K562 (cell line): Measurements from ENCODE around the gene LY6G6D. TPM values are rescaled to one million over a fixed set of nuclear protein-coding genes. Genes with fewer than 3 reads are reported as not detected.

ENCODE experiments used
- ARID3A ChIP-seq: IDR thresholded peaks from 2 replicates; pipeline ENCODE4 v1.6.1; 2012; ENCODE audit warnings: low read depth, low read length, improper control_type of control experiment, borderline replicate concordance
- ATF7 ChIP-seq: fragments of 450-650 bp; IDR thresholded peaks from 2 replicates; pipeline ENCODE4 v1.7.1; 2014; ENCODE audit warnings: mild to moderate bottlenecking, moderate library complexity
- BMI1 ChIP-seq: fragments of 150-350 bp; IDR thresholded peaks from 2 replicates; pipeline ENCODE4 v1.6.1; 2014; ENCODE audit warnings: low read length
- CBX5 ChIP-seq: IDR thresholded peaks from 2 replicates; pipeline ENCODE4 v1.6.1; 2014; ENCODE audit warnings: low read depth, borderline replicate concordance
- CHD2 ChIP-seq: IDR thresholded peaks from 2 replicates; pipeline ENCODE4 v1.6.1; 2011; ENCODE audit warnings: low read depth, low read length
- CXXC5 ChIP-seq: fragments of 250-450 bp; sonication (Bioruptor Pico); IDR thresholded peaks from 2 replicates; pipeline ENCODE4 v1.8.0; 2022; ENCODE audit warnings: inconsistent platforms, mild to moderate bottlenecking, moderate library complexity
- E2F4 ChIP-seq: sonication (generic); formaldehyde crosslinking; IDR thresholded peaks from 2 replicates; pipeline ENCODE4 v1.8.0; 2022; ENCODE audit warnings: mild to moderate bottlenecking, low read depth, missing genetic modification reagents
- EHMT2 ChIP-seq: fragments of 450-650 bp; IDR thresholded peaks from 2 replicates; pipeline ENCODE4 v1.6.1; 2018; ENCODE audit warnings: antibody characterized with exemption
- FOXP1 ChIP-seq: sonication (generic); formaldehyde crosslinking; IDR thresholded peaks from 2 replicates; pipeline ENCODE4 v1.8.0; 2022; ENCODE audit warnings: mild to moderate bottlenecking, missing genetic modification reagents
- GABPB2 ChIP-seq: fragments of 250-450 bp; sonication (Bioruptor Pico); conservative IDR thresholded peaks from 2 replicates; pipeline ENCODE4 v1.5.1; 2021; ENCODE audit warnings: mild to moderate bottlenecking
- HDAC6 ChIP-seq: IDR thresholded peaks from 2 replicates; pipeline ENCODE4 v1.6.1; 2012; ENCODE audit warnings: low read depth, mild to moderate bottlenecking, control low read depth, inconsistent platforms, low read length, moderate library complexity
- HNRNPK ChIP-seq: fragments of 200-400 bp; formaldehyde crosslinking; IDR thresholded peaks from one replicate; pipeline ENCODE4 v1.6.1; 2018; ENCODE audit warnings: mild to moderate bottlenecking, low read depth, low read length; ENCODE audit not compliant: poor library complexity, severe bottlenecking
- ILK ChIP-seq: fragments of 450-650 bp; IDR thresholded peaks from 2 replicates; pipeline ENCODE4 v1.6.1; 2016; ENCODE audit warnings: missing genetic modification characterization, low read depth, mild to moderate bottlenecking, missing compliant biosample characterization, moderate library complexity, borderline replicate concordance
- MAFG ChIP-seq: fragments of 450-650 bp; conservative IDR thresholded peaks from 2 replicates; pipeline ENCODE4 v1.6.1; 2016; ENCODE audit warnings: missing genetic modification characterization, missing compliant biosample characterization
- NCOA2 ChIP-seq, 2 experiments: fragments of 450-650 bp; IDR thresholded peaks; 2 replicates each; pipeline ENCODE4 v1.6.1; 2018; ENCODE audit warnings: mild to moderate bottlenecking in 2 of 2, moderate library complexity in 1 of 2; ENCODE audit not compliant: partially characterized antibody in 2 of 2
- RBFOX2 ChIP-seq: fragments of 200-400 bp; formaldehyde crosslinking; IDR thresholded peaks from 2 replicates; pipeline ENCODE4 v1.6.1; 2017; ENCODE audit warnings: low read depth, mild to moderate bottlenecking, low read length, moderate library complexity
- RNF2 ChIP-seq: sonication (generic); IDR thresholded peaks from 2 replicates; pipeline ENCODE4 v1.6.1; 2016
- SAFB2 ChIP-seq: fragments of 200-400 bp; formaldehyde crosslinking; IDR thresholded peaks from 2 replicates; pipeline ENCODE4 v1.6.1; 2018; ENCODE audit warnings: borderline replicate concordance, low read length, low read depth, moderate library complexity; ENCODE audit not compliant: severe bottlenecking
- SMARCE1 ChIP-seq: fragments of 450-650 bp; IDR thresholded peaks from 2 replicates; pipeline ENCODE4 v1.7.1; 2016; ENCODE audit warnings: mild to moderate bottlenecking
- TCF7L2 ChIP-seq: fragments of 150-350 bp; IDR thresholded peaks from 2 replicates; pipeline ENCODE4 v1.6.1; 2016; ENCODE audit warnings: low read depth, mild to moderate bottlenecking, low read length, moderate library complexity
- ZBTB1 ChIP-seq: sonication (generic); formaldehyde crosslinking; IDR thresholded peaks from 2 replicates; pipeline ENCODE4 v1.8.1; 2023; ENCODE audit warnings: missing genetic modification reagents, low read depth, mild to moderate bottlenecking, borderline replicate concordance
- ZBTB2 ChIP-seq: fragments of 450-650 bp; IDR thresholded peaks from 2 replicates; pipeline ENCODE4 v1.6.1; 2016; ENCODE audit warnings: antibody characterized with exemption
- ZBTB34 ChIP-seq: fragments of 250-450 bp; sonication (Bioruptor Pico); IDR thresholded peaks from 2 replicates; pipeline ENCODE4 v1.8.0; 2021; ENCODE audit warnings: mild to moderate bottlenecking, moderate library complexity
- ZFPM2 ChIP-seq: fragments of 250-450 bp; sonication (Bioruptor Pico); IDR thresholded peaks from 2 replicates; pipeline ENCODE4 v1.5.1; 2022; ENCODE audit warnings: mild to moderate bottlenecking
- ZKSCAN1 ChIP-seq: fragments of 150-350 bp; IDR thresholded peaks from 2 replicates; pipeline ENCODE4 v1.6.1; 2016; ENCODE audit warnings: low read depth, low read length
- ZNF212 ChIP-seq: fragments of 450-650 bp; formaldehyde crosslinking; IDR thresholded peaks from 2 replicates; pipeline ENCODE4 v1.4.0; 2020; ENCODE audit warnings: mild to moderate bottlenecking
- polyA plus RNA-seq, 8 experiments: library from polyadenylated mRNA; depleted of rRNA in 4 of 8; stranded (reverse) in 5 of 8; unstranded in 3 of 8; fragments of >200 nt; fragmentation: Nextera tagmentation in 2 of 8; fragmentation: Illumina TruSeq in 1 of 8; extraction: Ambion mirVana in 2 of 8; extraction: Trizol in 1 of 8; gene quantifications; 2 replicates each; pipeline versions ENCODE4 v1.2.1 to v1.2.3, GENCODE V29; 2011 to 2014; ENCODE audit warnings: inconsistent platforms in 1 of 8, missing spikeins in 1 of 8
- total RNA-seq, 7 experiments: library from RNA; depleted of rRNA in 6 of 7; stranded (reverse); fragments of >200 nt in 6 of 7; fragmentation: Illumina TruSeq in 2 of 7; extraction: Trizol in 2 of 7; gene quantifications; 2 replicates each; pipeline versions ENCODE4 v1.2.1 to v1.2.3, GENCODE V29; 2011 to 2021; ENCODE audit warnings: low replicate concordance in 1 of 7

Gene LY6G6D
- total and polyA plus RNA-seq, 9 of the 15 experiments (the other 6 are each of a cell fraction or from before 2014, with no cell fraction given) = 0.30 to 0.38 TPM; not detected in 7

- TF ChIP-seq HDAC6 = no peak
- TF ChIP-seq CXXC5 (CRISPR knock-in tag) = peak; percentile 54; the same call in 1 of the 2 replicates
- no peak for TF ChIP-seq ZBTB34 (CRISPR knock-in tag)
- no peak for TF ChIP-seq CBX5
- no peak for TF ChIP-seq ZBTB1 (CRISPR knock-in tag)
- TF ChIP-seq ZKSCAN1 = 0 out of 2 replicates have a peak, but pooled peaks have one; percentile 17
- TF ChIP-seq CHD2 = no peak; the same call in 1 of the 2 replicates
- TF ChIP-seq ZNF212 (CRISPR knock-in tag) = no peak
- no peak for TF ChIP-seq ZFPM2 (CRISPR knock-in tag)
- TF ChIP-seq ILK (tag) = no peak
- no peak for TF ChIP-seq EHMT2
- no peak for TF ChIP-seq SAFB2
- no peak for TF ChIP-seq MAFG (tag)
- TF ChIP-seq NCOA2 (IDR thresholded peaks at IDR 0.05; ENCODE audit: partially characterized antibody in 2 of 2) = no peak
- TF ChIP-seq ATF7 = no peak
- TF ChIP-seq E2F4 (CRISPR knock-in tag) = peak; percentile 9; the same call in 1 of the 2 replicates
- no peak for TF ChIP-seq RBFOX2
- TF ChIP-seq ARID3A = 0 out of 2 replicates have a peak, but pooled peaks have one; percentile 14
- no peak; the same call in 1 of the 2 replicates for TF ChIP-seq GABPB2 (CRISPR knock-in tag)
- no peak for TF ChIP-seq RNF2
- TF ChIP-seq HNRNPK = no peak
- no peak for TF ChIP-seq BMI1
- peak; percentile 48; the same call in 1 of the 2 replicates for TF ChIP-seq ZBTB2
- TF ChIP-seq FOXP1 (CRISPR knock-in tag) = 0 out of 2 replicates have a peak, but pooled peaks have one; percentile 34
- no peak for TF ChIP-seq TCF7L2
- no peak for TF ChIP-seq SMARCE1
Measured at GRCh38 chr6:31729515-31729978, 14.4 kb downstream of the LY6G6D start (continued).
